G401 (cell line): ENCODE data around the gene NR3C1. TPM values are rescaled to one million over a fixed set of nuclear protein-coding genes. Genes with fewer than 3 reads are reported as not detected.

Experiments used
- DNase-seq: peaks from one replicate; pipeline ENCODE4 v3.0.0-alpha.2; 2015; ENCODE audit warnings: low spot score
- in situ Hi-C: cut with HindIII; loops from 2 replicates; pipeline ENCODE4 v1.10.0; 2016; ENCODE audit warnings: low sequenced_read_pairs, mixed read lengths
- total RNA-seq: library from RNA; depleted of rRNA; stranded (reverse); fragments of >200 nt; shearing (Covaris generic); gene quantifications from 2 replicates; pipeline ENCODE4 v1.2.3, GENCODE V29; 2014

The NR3C1 gene
- total RNA-seq, 1 experiment from 2014 or later: not detected

DNA sequence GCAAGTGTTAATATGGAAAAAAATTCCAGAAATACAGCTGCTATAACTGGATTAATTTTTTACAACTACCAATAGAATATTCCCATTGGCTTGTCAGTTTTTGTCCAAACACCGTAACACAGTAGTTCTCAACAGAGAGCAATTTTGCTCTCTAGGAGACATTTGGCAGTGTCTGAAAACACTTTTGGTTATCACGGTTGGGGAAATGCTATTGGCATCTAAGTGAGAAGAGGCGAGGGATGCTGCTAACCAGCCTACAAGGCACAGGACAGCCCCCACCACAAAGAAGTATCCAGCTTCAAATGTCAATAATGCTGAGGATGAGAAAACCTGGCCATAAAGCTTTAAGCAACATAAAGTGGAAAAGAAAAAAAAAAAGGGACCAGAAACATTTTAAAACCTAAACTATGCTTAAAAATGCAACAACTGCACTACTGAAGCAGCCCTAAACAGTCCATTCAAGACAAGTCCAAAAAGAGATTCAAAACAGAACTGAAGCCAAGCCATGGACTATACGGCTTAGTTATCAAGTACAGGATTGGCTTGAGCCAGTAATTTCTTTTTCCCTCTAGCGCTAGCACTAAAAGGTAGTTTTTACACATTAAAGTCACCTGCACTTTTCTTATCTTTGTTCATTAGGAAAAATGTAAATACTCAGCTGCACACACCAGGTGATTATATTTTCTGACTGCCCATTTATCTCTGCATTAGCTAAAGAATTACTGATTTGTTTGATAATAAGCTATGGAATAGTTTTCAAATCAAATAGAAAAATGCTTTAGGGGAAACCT lies 83.9 kb downstream of the NR3C1 start:
- in situ Hi-C loops: no loop called here
- DNase-seq: peak; percentile 64

GRCh38 chr5:143318833-143319232 lies 84.7 kb downstream of the NR3C1 start:
- no peak for DNase-seq
- in situ Hi-C loops: no loop called here

DNA sequence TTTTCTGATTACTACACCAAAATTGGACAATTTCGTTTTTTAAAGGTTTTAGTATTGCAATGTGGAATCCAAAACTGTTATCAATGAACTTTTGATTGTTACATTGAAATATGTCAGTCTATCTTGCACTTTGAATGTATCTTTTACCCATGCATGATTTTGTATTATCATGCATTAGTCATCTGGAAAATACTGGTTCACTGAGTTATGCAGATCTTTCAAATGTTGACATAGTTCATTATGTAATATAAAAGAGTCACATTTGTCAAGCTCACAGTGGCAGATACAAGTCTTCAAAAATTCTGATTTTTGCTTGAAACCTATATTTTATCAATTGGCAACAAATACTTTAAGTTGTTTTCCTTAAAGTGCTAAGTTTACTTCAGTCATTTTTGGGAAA lies 85.2 kb downstream of the NR3C1 start:
- in situ Hi-C loops: no loop called here
- DNase-seq: no peak

DNA sequence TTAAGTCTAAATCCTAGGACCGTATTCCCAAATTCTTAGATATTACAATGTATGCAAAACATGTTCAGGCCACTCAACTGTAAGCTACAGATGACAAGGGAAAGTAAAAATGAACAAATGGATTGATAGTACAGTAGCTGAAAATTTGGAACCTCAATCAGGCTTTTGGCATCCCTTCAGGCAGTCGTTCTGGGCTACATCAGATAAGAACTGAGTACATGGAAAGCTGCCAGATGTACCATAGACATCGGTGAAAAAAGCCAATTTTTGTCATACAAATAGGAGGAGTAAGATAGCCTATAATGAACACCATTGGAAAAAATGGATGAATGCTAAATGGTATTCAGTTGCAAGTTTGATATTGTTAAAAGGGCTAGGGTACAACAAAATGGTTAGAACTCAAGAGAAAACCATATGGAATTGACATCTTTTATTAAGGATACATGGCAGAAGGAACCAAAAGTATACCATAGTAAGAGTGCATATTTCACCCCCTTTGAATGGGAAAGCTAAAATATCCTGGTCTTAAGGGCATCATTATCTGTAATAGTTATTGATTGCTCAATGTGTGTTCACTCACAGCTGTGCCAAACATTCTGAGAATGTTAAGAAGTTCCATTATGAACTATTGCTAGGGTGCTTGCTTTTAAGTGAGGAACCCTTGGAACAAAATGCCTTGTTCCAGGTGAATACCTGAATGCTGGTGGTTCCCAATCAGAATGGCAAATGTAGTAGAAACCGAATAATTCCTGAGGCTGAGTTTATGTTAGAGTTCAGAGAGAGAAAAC lies 86.4 kb downstream of the NR3C1 start:
- in situ Hi-C loops: no loop called here
- DNase-seq: peak; percentile 81

DNA sequence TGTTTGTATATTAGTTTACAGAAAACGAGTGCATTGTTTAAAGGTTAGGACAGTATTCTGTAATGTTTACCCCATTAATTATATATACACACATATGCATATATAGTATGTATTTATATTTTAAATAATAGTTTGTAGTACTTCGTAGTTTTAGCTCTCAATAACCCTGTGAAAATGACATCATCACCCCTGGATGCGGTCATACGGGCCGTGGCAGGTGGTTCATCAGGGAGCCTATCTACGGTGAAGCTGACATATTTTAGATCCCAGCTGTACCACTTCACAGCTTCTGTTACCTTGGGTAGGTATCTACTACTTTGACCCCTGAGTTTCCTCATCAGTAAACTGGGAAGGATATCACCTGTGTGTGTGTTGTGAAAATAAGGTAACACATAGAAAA lies 87.1 kb downstream of the NR3C1 start:
- in situ Hi-C loops: no loop called here
- DNase-seq: no peak

- DNase-seq: peak; percentile 36
- in situ Hi-C loops: no loop called here
Measured at GRCh38 chr5:143315929-143316328, 87.6 kb downstream of the NR3C1 start.

DNA sequence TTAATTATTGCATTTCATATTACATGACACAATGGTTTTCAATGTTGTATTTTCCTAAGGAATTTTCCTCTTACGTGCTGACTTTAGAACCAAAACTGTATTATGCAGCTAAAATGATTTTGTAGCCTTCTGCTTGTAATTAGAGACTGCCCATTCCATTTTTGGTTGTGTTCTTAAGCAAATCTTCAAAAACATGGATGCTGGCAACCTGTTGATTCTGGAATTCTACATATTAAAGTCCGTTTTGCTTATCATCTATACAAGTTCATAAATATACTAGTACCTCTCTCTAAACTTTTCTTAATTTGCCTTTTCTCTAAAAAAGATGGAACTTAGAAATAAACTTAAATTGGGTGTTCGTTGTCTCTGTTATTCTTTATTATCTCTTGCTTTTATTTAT lies 88.3 kb downstream of the NR3C1 start:
- DNase-seq: no peak
- in situ Hi-C loops: no loop called here

DNA sequence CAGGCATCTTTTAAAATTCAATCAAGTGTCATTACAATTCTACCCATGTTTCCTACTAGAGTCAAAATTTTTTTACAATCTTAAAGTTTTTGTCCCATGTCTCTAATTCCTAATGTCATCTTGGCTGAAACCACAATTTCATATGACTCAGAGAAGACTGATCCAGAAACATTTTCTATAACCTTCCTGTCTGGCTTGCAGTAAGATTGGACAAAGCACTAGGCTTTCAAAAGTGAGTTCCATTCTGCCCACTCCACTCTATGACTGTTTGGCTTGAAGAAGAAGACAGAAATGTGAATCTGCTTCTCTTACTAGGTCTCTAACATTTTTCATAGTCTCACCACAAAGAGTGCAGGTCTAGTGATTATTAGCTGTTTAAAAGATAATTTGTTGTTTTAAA lies 88.8 kb downstream of the NR3C1 start:
- DNase-seq: no peak
- in situ Hi-C loops: no loop called here

DNA sequence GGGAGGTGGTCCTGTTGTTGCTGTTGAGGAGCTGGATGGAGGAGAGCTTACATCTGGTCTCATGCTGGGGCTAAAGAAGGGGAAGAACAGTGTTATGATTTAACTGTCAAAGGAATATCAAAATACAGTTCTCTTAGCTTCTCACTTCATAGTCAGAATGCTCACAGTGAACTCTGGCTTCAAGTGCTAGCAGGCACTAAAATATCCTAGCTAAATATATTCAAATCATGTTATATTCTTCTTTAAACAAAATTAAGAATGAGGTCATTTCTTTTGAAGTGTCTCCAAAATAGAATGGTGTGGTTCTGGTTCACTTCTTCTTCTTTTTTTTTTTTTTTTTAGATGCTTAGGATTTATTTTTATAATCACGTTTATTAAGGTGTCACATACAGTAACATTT lies 89.4 kb downstream of the NR3C1 start:
- in situ Hi-C loops: no loop called here
- no peak for DNase-seq

- in situ Hi-C loops: no loop called here
Measured at GRCh38 chr5:143313298-143313852, 90.1 kb downstream of the NR3C1 start.

GRCh38 chr5:143312822-143313221 lies 90.7 kb downstream of the NR3C1 start:
- in situ Hi-C loops: no loop called here

More at GRCh38 chr5:143313298-143313852, 90.1 kb downstream of the NR3C1 start:
- DNase-seq: no peak

DNA sequence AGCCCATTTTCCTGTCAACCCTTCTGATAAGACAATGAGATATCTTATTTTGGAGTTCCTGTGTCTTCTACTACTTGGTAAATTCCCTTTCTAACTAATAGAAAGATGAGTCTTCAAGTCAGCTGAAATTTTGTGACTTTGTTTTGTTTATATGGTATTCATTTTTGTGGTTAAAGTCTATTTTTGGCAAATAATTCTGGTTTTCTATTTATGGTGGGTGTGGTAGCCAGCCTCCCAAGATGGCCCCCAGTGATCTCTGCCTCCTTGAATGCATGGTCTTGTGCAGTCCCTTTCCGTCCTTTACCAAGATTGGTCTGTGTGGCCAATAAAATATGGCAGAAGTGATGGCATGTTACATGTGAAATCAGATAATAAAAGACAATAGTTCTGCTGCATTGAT lies 91.5 kb downstream of the NR3C1 start:
- DNase-seq: no peak
- in situ Hi-C loops: no loop called here

More at GRCh38 chr5:143312822-143313221, 90.7 kb downstream of the NR3C1 start:
- no peak for DNase-seq

GRCh38 chr5:143311428-143311827 lies 92.1 kb downstream of the NR3C1 start:
- no peak for DNase-seq
- in situ Hi-C loops: no loop called here

DNA sequence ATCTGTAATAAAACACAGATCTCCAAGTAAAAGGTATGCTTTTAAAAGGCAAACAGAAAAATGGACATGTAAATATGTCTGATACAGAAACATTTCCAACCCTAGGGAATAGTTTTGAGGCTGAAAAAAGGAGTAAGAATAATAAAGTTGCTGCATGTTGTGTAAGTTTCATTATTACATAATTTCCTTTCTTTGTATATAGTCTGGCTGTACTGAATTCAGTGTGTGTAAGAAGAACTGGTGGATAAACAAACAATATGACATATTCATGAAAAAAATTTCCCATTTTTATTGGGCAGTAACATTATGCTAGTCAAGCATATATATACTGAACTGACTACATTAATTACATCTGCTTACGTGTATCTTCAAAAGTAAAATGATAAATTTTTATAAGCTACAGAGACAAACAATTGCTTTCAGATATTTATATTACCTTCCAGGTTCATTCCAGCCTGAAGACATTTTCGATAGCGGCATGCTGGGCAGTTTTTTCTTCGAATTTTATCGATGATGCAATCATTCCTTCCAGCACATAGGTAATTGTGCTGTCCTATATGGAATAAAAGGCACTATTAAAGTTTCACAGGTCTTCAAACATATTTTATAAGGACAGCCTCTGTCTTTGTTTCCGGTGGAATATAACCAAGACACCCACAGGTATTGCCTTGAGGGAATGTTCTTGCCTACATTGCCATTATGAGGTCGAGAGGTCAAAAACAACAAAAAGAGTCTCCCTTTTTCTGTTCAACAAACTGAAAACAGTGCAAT lies 93.6 kb downstream of the NR3C1 start:
- in situ Hi-C loops: no loop called here
- DNase-seq: no peak

- DNase-seq: no peak
- in situ Hi-C loops: no loop called here
Measured at GRCh38 chr5:143308731-143309130, 94.8 kb downstream of the NR3C1 start.

GRCh38 chr5:143306040-143306439 lies 97.4 kb downstream of the NR3C1 start:
- DNase-seq: no peak
- in situ Hi-C loops: no loop called here

DNA sequence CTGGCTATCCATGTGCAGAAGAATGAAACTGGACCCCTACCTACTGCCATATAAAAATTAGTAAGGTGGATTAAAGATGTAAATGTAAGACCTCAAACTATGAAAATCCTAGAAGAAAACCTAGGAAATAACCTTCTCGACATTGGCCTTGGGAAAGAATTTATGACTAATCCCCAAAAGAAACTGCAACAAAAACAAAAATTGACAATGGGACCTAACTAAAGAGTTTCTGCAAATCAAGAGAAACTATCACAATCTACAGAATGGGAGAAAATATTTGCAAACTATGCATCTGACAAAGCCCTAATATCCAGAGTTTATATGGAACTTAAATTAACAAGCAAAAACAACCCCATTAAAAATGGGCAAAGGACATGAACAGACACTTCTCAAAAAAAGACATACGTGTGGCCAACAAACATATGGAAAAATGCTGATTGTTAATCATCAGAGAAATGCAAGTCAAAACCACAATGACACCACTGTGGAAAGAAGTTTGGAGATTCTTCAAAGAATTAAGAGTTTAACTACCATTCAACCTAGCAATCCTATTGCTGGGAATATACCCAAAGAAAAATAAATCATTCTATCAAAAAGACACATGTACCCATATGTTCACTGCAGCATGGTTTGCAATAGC lies 98.5 kb downstream of the NR3C1 start:
- in situ Hi-C loops: no loop called here
- no peak for DNase-seq

GRCh38 chr5:143302341-143303045 lies 101.0 kb downstream of the NR3C1 start:
- in situ Hi-C loops: no loop called here
- no peak for DNase-seq
